Pulmonary artery endothelial cell (primary cell): ENCODE data around the gene MACC1. TPM values are rescaled to one million over a fixed set of nuclear protein-coding genes. Genes with fewer than 3 reads are reported as not detected.

Source experiments
- DNase-seq: peaks from one replicate; pipeline ENCODE4 v3.0.0-alpha.2; 2011; ENCODE audit warnings: low read depth, low spot score
- total RNA-seq: library from RNA; depleted of rRNA; stranded (reverse); fragments of >200 nt; gene quantifications from 2 replicates; pipeline ENCODE4 v1.2.3, GENCODE V29; 2014

MACC1 gene
- total RNA-seq, 1 donor from 2014 or later: under 0.01 TPM

GRCh38 chr7:20085086-20085485 is 132.1 kb downstream of the MACC1 start:
- no peak for DNase-seq

Other genes starting within 250 kb of the MACC1 start
- gene ITGB8, start 113.5 kb upstream of the MACC1 start, total RNA-seq: 5.1 and 6.4 TPM in 2 replicates